Hindlimb muscle (tissue), 1 donor: ENCODE data around the gene SIRPB2. TPM values are rescaled to one million over a fixed set of nuclear protein-coding genes. Genes with fewer than 3 reads are reported as not detected.

Experiments
- DNase-seq: peaks from one replicate; pipeline ENCODE4 v3.0.0-alpha.2; 2013
- polyA plus RNA-seq: library from polyadenylated mRNA; unstranded; fragments of 120-200 nt; gene quantifications from one replicate; pipeline ENCODE4 v1.2.1, GENCODE V29; 2013; ENCODE audit not compliant: insufficient read length

Gene SIRPB2
- 1.9 TPM for polyA plus RNA-seq

GRCh38 chr20:1491281-1491840 lies at the start of gene SIRPB2:
Gene SIRPB2 (minus strand): TSS chr20:1491420. CDS start chr20:1491359, 61 bp downstream.
- DNase-seq, result no peak

- no peak for DNase-seq
Measured at GRCh38 chr20:1539816-1540419, 48.7 kb upstream of the SIRPB2 start.

- no peak for DNase-seq
Measured at GRCh38 chr20:1538655-1539054, 47.4 kb upstream of the SIRPB2 start.

- no peak for DNase-seq
Measured at GRCh38 chr20:1537731-1538058, 46.5 kb upstream of the SIRPB2 start.

- no peak for DNase-seq
Measured at GRCh38 chr20:1536893-1537730, 45.9 kb upstream of the SIRPB2 start.

- DNase-seq, result no peak
Measured at GRCh38 chr20:1535420-1536175, 44.4 kb upstream of the SIRPB2 start.

- DNase-seq, result no peak
Measured at GRCh38 chr20:1534526-1534925, 43.3 kb upstream of the SIRPB2 start.

- no peak for DNase-seq
Measured at GRCh38 chr20:1533059-1533458, 41.8 kb upstream of the SIRPB2 start.

GRCh38 chr20:1528811-1529210 lies 37.6 kb upstream of the SIRPB2 start:
- no peak for DNase-seq

GRCh38 chr20:1527923-1528322 lies 36.7 kb upstream of the SIRPB2 start:
- DNase-seq, result no peak

- no peak for DNase-seq
Measured at GRCh38 chr20:1526896-1527295, 35.7 kb upstream of the SIRPB2 start.

GRCh38 chr20:1526310-1526709 lies 35.1 kb upstream of the SIRPB2 start:
- DNase-seq, result no peak

- DNase-seq, result no peak
Measured at GRCh38 chr20:1524004-1524403, 32.8 kb upstream of the SIRPB2 start.

GRCh38 chr20:1517010-1517409 lies 25.8 kb upstream of the SIRPB2 start:
- DNase-seq, result no peak

GRCh38 chr20:1513801-1514200 lies 22.6 kb upstream of the SIRPB2 start:
- no peak for DNase-seq

GRCh38 chr20:1509237-1509636 lies 18.0 kb upstream of the SIRPB2 start:
- DNase-seq, result no peak

GRCh38 chr20:1508574-1508973 lies 17.4 kb upstream of the SIRPB2 start:
- no peak for DNase-seq

GRCh38 chr20:1507276-1507675 lies 16.1 kb upstream of the SIRPB2 start:
- no peak for DNase-seq

GRCh38 chr20:1505871-1506270 lies 14.7 kb upstream of the SIRPB2 start:
- no peak for DNase-seq

- DNase-seq, result no peak
Measured at GRCh38 chr20:1505361-1505760, 14.1 kb upstream of the SIRPB2 start.

- DNase-seq, result peak; percentile 46
Measured at GRCh38 chr20:1503564-1504227, 12.5 kb upstream of the SIRPB2 start.

GRCh38 chr20:1500496-1500895 lies 9.3 kb upstream of the SIRPB2 start:
- no peak for DNase-seq
